Measurements from ENCODE around the gene TMC2.

- TF ChIP-seq CTCF (IDR thresholded peaks at IDR 0.05; ENCODE audit: insufficient read depth, low read length) (no peak), POLR2AphosphoS5 (IDR thresholded peaks at IDR 0.05; ENCODE audit: low read depth) (no peak), SPI1 (IDR thresholded peaks at IDR 0.05; ENCODE audit: borderline replicate concordance, low read depth) (no peak)
- TF ChIP-seq, protein P1, sequence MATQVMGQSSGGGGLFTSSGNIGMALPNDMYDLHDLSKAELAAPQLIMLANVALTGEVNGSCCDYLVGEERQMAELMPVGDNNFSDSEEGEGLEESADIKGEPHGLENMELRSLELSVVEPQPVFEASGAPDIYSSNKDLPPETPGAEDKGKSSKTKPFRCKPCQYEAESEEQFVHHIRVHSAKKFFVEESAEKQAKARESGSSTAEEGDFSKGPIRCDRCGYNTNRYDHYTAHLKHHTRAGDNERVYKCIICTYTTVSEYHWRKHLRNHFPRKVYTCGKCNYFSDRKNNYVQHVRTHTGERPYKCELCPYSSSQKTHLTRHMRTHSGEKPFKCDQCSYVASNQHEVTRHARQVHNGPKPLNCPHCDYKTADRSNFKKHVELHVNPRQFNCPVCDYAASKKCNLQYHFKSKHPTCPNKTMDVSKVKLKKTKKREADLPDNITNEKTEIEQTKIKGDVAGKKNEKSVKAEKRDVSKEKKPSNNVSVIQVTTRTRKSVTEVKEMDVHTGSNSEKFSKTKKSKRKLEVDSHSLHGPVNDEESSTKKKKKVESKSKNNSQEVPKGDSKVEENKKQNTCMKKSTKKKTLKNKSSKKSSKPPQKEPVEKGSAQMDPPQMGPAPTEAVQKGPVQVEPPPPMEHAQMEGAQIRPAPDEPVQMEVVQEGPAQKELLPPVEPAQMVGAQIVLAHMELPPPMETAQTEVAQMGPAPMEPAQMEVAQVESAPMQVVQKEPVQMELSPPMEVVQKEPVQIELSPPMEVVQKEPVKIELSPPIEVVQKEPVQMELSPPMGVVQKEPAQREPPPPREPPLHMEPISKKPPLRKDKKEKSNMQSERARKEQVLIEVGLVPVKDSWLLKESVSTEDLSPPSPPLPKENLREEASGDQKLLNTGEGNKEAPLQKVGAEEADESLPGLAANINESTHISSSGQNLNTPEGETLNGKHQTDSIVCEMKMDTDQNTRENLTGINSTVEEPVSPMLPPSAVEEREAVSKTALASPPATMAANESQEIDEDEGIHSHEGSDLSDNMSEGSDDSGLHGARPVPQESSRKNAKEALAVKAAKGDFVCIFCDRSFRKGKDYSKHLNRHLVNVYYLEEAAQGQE (IDR thresholded peaks at IDR 0.05; ENCODE audit: insufficient replicate concordance, low read depth): no peak
Observed at GRCh38 chr20:2663364-2663886, 127.1 kb downstream of the TMC2 start.

Measured in HL-60 (cell line).